ENCODE measurements around the gene UPF1. TPM values are rescaled to one million over a fixed set of nuclear protein-coding genes. Genes with fewer than 3 reads are reported as not detected.
A peak's percentile ranks its signal among the peaks of the same experiment; 100 is the strongest.

UPF1 gene
- total and polyA plus RNA-seq, 10 donors = 31.2 to 161 (median 84.4) TPM

DNA sequence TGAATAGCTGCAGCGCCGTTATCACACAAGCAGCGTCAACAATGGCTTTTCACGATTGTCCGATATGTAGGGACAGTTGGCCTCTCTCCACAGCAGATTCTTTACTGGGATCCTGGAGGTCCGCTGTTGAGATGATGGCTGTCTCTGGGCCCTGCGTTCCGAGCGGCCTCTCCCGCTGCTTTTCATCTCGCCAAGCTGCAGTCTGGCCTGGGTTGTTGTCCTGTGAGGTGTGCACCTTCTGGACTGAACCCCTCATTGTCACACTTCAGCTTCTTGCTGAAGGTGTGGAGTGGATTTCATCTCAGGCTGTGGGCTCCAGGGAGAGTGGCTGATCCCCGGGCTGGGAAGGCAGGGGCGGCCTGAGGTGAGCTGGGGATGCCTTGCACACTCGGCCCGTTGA lies 9.6 kb downstream of the UPF1 start:
- TF ChIP-seq POLR2AphosphoS5 (IDR thresholded peaks at IDR 0.05) (peak in 1 of 3 donors; percentile 20), POLR2A (IDR thresholded peaks at IDR 0.05) (no peak)
- TF ChIP-seq, protein P1, sequence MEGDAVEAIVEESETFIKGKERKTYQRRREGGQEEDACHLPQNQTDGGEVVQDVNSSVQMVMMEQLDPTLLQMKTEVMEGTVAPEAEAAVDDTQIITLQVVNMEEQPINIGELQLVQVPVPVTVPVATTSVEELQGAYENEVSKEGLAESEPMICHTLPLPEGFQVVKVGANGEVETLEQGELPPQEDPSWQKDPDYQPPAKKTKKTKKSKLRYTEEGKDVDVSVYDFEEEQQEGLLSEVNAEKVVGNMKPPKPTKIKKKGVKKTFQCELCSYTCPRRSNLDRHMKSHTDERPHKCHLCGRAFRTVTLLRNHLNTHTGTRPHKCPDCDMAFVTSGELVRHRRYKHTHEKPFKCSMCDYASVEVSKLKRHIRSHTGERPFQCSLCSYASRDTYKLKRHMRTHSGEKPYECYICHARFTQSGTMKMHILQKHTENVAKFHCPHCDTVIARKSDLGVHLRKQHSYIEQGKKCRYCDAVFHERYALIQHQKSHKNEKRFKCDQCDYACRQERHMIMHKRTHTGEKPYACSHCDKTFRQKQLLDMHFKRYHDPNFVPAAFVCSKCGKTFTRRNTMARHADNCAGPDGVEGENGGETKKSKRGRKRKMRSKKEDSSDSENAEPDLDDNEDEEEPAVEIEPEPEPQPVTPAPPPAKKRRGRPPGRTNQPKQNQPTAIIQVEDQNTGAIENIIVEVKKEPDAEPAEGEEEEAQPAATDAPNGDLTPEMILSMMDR (IDR thresholded peaks at IDR 0.05 in 8 of 11, conservative IDR thresholded peaks at IDR 0.05 in 3 of 11) = no peak
- no peak overlapping the region for H3K27ac ChIP-seq
- DNase-seq = no peak
- WGBS, 5 donors = 87 to 89% (median 88%) methylated on average over 11 to 15 of the region's 15 CpGs
- intact Hi-C loops (cut with DNase I; ENCODE audit: low total_unique reads) = loop anchor here (10.0 kb wide), 1 partner anchor 377 kb away; no protein-coding TSS in a partner anchor
- peaks cover 61 to 100% (median 96%) of the 10 kb centered on the region in 6 donors for H3K4me1 ChIP-seq
- H3K27me3 ChIP-seq (replicated peaks in 1 of 7) = no peaks in the 10 kb centered on the region
- H3K4me3 ChIP-seq = no peak overlapping the region
- H3K9me3 ChIP-seq = no peaks in the 10 kb centered on the region
- peaks cover 0 to 64% (median 6%) of the 10 kb centered on the region in 6 donors for H3K36me3 ChIP-seq

- Histone ChIP-seq H3K36me3 (peaks cover 0 to 61% (median 6%) of the 10 kb centered on the region in 6 donors), H3K9me3 (no peaks in the 10 kb centered on the region), H3K4me1 (peaks cover 64 to 100% (median 95%) of the 10 kb centered on the region in 6 donors), H3K27me3 (replicated peaks in 1 of 7) (no peaks in the 10 kb centered on the region), H3K27ac (no peak overlapping the region), H3K4me3 (no peak overlapping the region)
- no peak for DNase-seq
- WGBS, 5 donors = 47 to 62% (median 54%) methylated on average over 7 of the region's 7 CpGs
- TF ChIP-seq POLR2AphosphoS5 (IDR thresholded peaks at IDR 0.05) = no peak
- TF ChIP-seq, protein P1 (IDR thresholded peaks at IDR 0.05 in 8 of 11, conservative IDR thresholded peaks at IDR 0.05 in 3 of 11) = no peak
- TF ChIP-seq POLR2A (IDR thresholded peaks at IDR 0.05) = no peak
- intact Hi-C loops (cut with DNase I; ENCODE audit: low total_unique reads) = loop anchor here (10.0 kb wide), 1 partner anchor 377 kb away; no protein-coding TSS in a partner anchor
Measured at GRCh38 chr19:18842166-18842565, 10.4 kb downstream of the UPF1 start.

GRCh38 chr19:18843960-18844359 lies 12.2 kb downstream of the UPF1 start:
- no peak for DNase-seq
- peaks cover 0 to 55% (median 12%) of the 10 kb centered on the region in 6 donors for H3K36me3 ChIP-seq
- H3K27ac ChIP-seq = no peak overlapping the region
- no peaks in the 10 kb centered on the region for H3K9me3 ChIP-seq
- intact Hi-C loops (cut with DNase I; ENCODE audit: low total_unique reads) = loop anchor here (10.0 kb wide), 1 partner anchor 379 kb away; no protein-coding TSS in a partner anchor
- 60 to 70% (median 69%) methylated on average over 7 of the region's 7 CpGs for WGBS, 5 donors
- H3K27me3 ChIP-seq (replicated peaks in 1 of 7) = no peaks in the 10 kb centered on the region
- no peak overlapping the region for H3K4me3 ChIP-seq
- H3K4me1 ChIP-seq = peaks cover 68 to 100% (median 96%) of the 10 kb centered on the region in 6 donors
- TF ChIP-seq POLR2A (IDR thresholded peaks at IDR 0.05) (no peak), POLR2AphosphoS5 (IDR thresholded peaks at IDR 0.05) (no peak)
- TF ChIP-seq, protein P1 (IDR thresholded peaks at IDR 0.05 in 8 of 11, conservative IDR thresholded peaks at IDR 0.05 in 3 of 11) = no peak

- TF ChIP-seq POLR2AphosphoS5 (IDR thresholded peaks at IDR 0.05) = peak in 1 of 3 donors; percentile 19
- TF ChIP-seq, protein P1 (IDR thresholded peaks at IDR 0.05 in 8 of 11, conservative IDR thresholded peaks at IDR 0.05 in 3 of 11) = no peak
- Histone ChIP-seq H3K36me3 (peaks cover 0 to 48% (median 12%) of the 10 kb centered on the region in 6 donors), H3K27ac (peak overlapping the region in 1 of 8 donors; percentile 91), H3K27me3 (replicated peaks in 1 of 7) (no peaks in the 10 kb centered on the region), H3K4me1 (peaks cover 68 to 100% (median 96%) of the 10 kb centered on the region in 6 donors), H3K4me3 (no peak overlapping the region), H3K9me3 (no peaks in the 10 kb centered on the region)
- WGBS, 5 donors = 89 to 99% (median 93%) methylated on average over 3 to 8 of the region's 8 CpGs
- no peak for DNase-seq
- intact Hi-C loops (cut with DNase I; ENCODE audit: low total_unique reads) = loop anchor here (5.0 to 10.0 kb wide), 2 partner anchors 253 to 380 kb away; no protein-coding TSS in a partner anchor
Measured at GRCh38 chr19:18844806-18845329, 13.1 kb downstream of the UPF1 start.

All from spleen (tissue), 11 donors.